GM11168 (cell line): ENCODE results near the gene RAMACL.
"Not testable (repeated sequence)": the region's sequence is repeated elsewhere in the genome, so short reads cannot be mapped to it uniquely, and the experiment has no call there.

Source experiments
- in situ Hi-C: fragments of 300-500 bp; cut with MboI; formaldehyde crosslinking; loops from one replicate; pipeline ENCODE4 v1.12.0; 2022; ENCODE audit warnings: low sequenced_read_pairs; ENCODE audit not compliant: unreplicated experiment

The RAMACL gene

DNA sequence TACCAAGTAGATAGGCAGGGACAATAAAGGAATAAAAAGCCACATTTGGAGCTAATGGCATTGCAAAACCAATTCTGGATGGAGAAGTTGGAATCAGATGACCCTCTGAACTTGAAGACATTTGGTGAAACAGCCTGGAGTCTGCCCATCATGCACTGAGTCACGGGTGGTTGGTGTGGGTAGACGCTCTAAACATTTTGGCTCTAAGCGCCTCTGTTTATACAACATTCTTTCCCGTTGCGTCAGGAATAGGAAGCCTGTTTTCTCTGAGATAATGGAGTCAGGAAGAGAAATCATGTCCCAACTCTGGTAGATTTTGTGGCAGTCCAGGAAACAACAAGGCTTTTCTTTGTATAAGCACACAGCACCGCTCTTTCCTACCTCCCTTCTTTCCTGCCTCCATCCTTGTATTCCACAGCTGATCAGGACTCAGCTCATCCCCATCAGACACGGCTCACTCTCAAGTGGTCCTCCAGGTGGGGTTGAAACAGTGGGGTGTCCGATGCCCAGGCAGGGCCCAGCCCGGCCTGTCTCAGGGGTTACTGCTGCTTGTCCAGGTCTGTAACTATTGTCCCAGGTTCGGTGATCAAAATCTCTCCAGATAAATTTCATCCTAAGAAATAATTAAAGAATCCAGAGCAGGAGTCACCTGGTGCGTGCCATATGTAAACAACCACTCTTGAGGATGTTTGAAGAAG, 12.1 kb upstream of the RAMACL start:
- in situ Hi-C loops, result no loop called here

DNA sequence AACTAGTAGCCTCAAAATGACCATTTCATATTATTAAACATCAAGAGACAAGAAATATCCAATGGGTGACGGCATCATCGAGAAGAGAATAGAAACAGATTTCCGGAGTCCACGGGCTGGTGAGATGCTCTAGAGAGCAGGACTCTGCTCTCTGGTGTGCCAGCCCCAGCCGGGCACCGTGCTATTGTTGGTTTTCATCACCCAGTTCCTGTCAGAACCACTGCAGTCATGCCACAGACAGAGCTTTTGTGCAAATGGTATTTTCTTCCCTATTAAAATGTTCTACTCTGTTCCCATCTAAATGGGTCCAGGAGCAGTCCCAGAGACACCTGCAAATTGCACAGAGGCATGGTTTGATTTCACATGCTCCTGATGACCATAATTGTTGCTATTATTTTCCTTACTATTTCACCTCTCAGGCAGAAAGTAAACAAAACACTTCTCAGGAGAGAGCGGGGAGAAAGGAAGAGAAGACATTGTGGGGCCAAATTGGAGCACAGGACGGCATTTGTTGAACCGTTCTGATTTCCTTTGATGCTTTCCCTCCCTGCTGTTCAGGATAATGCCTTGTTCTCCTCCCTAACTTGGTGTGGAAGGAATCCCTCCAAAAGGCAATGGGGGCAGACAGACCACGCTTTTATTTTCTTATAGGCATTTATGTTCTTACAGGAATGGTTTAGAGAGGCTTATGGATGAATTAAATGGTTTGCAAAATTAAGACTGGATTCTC, 11.4 kb upstream of the RAMACL start:
- in situ Hi-C loops, result no loop called here

DNA sequence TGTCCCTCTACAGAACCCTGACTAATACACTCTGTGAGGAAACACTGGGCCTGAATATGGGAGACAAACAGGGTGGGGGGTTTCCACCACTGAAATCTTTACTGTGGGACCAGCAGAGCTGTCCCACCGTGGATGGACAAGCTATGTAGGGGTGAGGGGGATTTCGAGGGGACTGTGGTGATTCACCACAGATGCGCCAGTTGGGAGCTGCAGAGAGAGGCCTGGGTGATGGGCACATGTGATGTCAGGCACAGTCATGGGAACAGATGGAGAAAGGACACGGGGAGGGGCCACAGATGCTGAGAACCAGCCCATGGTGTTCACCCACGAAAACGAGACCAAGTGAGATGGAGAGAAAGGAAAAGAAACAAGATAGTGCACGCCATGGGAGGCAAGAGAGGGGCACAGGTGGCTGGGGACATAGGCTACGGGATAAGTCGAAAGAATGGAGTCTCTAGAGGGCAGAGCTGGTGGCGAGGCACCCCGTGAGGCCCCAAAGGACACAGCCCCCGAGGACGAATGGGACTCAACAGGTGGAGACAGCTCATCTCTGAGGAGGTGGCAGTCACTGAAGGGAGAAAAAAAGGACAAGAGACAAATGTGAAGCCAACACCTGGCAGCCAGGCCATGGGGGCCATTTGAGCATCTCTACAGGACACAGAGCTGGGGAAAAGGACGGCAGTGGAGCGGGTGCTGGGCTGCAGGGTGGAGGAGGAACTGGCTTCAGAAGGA, 10.5 kb upstream of the RAMACL start:
- in situ Hi-C loops, result no loop called here

DNA sequence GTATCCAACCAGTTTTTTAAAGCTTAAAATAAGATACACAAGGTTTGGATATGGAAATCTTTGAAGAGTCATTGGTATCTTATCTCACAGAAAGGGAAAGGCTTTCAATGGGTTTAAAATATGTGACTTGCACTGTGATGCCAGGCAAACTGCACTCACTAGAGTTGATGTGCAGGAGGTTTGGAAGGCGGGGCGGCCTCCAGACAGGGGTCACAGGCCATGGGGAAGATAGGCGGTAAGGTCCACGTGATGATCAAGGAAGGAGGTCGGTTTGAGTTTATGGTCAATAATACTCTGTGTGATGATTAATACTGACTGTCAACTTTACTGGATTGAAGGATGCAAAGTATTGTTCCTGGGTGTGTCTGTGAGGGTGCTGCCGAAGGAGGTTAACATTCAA, 9.5 kb upstream of the RAMACL start:
- in situ Hi-C loops, result no loop called here

GRCh38 chr6:166595061-166595780, 8.7 kb upstream of the RAMACL start:
- in situ Hi-C loops, result no loop called here

- in situ Hi-C loops, result no loop called here
Measured at GRCh38 chr6:166592821-166593220, 6.3 kb upstream of the RAMACL start.

GRCh38 chr6:166591961-166592520, 5.6 kb upstream of the RAMACL start:
- in situ Hi-C loops, result no loop called here

DNA sequence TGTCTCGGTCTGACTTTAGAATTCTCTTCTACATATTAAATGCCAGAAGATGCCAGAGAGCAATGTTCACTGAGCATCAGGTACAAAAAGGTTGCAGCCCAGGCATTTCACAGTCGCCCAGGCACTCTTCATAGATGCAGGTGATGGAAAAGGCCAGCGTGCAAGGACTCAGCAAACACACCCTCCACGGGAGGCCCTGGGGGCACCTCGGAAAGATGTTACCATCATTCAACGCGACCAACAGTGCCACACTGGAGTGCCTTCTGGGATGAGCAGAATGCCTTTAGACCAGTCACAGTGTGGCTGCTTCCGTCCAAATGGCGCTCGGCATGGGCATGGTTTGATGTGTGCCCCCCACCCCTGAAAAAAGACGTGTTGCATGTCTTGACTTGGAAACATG, 4.5 kb upstream of the RAMACL start:
- in situ Hi-C loops, result no loop called here

DNA sequence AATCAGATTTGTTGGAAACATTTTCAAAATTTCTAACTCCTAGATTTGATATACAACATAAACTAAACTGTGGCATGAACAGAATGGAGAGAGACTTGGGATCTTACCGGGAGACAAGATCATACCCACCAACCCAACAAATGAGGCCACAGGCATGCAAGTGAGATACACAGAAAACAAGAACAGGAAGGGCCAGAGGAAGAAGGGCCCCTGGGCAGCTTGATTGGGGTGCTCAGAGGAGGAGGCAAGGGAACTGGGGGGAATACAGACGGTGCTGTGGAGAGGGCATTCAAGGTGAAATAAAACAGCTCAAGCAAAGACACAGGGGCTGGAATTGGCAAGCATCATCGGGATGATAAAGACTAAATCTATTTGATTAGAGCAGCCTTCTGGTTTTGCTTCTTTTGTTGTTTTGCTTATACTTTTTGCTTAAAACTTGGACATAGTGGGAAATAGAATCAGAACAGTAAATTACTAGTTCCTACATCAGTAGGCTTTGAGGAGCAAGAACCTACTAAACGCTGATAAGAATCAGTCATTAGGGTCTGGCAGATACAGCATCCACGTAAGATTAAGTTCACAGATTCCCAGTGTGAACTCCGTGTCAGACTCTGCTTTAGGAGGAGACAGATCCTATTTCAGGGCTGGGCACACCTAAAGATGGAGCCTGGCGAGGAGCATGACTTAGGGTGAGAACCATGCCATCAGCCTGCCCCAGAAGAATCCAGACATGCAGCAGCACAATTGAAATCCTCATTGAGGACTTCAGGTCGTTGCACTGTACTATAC, 3.5 kb upstream of the RAMACL start:
- in situ Hi-C loops, result no loop called here

GRCh38 chr6:166589337-166589731, 2.9 kb upstream of the RAMACL start:
- in situ Hi-C loops, result no loop called here

- in situ Hi-C loops, result no loop called here
Measured at GRCh38 chr6:166588691-166589336, 2.3 kb upstream of the RAMACL start.

GRCh38 chr6:166587631-166588413, 1.3 kb upstream of the RAMACL start:
- in situ Hi-C loops, result no loop called here

DNA sequence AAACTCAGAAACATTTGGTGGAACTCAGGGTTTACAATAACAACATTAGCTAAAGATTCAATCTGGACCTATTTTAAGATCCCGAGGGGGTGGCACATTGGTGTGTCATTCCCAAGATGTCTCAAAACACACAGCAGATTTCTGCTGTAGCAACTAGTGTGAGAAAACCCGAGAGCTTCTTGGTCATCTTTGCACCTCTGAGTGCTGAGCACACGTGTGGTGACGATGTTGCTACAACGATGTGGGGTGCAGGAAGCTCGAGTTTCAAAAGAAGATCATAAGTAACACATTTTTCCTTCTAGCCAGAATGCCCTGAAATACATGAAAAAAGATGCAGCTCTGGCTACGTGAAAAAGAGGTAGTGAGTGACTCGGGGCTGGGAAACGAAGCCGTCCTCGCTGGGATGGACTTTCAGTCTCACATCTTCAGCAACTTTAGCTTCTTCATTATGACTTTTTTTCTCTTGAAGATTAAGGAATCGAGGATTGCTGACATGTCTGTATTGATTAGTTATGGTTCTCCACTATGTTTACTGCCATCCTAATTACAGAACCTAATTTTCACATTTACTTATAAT, 1.5 kb downstream of the RAMACL start:
- in situ Hi-C loops, result no loop called here

- in situ Hi-C loops, result no loop called here
Measured at GRCh38 chr6:166584155-166584554, 2.3 kb downstream of the RAMACL start.

DNA sequence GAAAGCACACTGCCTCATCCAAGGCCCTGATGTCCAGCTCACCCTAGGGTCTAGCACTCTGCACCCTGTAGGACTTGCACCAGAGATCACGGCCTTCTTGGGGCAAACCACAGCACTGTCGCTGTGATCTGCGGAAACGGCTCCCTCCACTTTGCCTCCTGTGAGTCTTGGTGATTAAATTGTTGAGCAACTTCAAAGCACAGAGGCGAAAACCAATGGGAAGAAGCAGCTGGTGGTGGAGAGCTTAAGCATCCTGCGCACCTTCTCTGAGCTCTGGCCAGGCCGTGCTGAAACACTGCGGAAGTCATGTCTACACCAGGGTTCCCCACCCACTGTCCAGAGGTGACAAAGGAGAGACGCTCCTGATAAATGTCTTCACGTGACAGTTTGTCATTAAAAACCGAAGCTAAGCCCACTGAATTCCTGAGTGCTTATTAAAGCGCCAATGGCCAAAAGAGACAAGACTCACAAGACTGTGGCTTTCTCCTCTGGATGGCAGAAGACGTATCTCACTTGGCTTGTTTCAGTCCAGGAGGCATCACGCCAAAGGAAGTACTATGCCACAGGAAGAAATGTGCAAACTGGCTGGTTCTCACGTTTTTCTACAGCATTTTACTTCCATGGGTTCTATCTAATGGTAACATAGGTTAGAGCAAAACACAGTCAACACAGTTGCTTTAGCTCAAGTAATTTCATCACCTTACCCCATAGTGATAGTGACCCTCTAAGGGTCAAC, 3.1 kb downstream of the RAMACL start:
- in situ Hi-C loops, result no loop called here

- in situ Hi-C loops, result no loop called here
Measured at GRCh38 chr6:166582258-166582657, 4.2 kb downstream of the RAMACL start.

GRCh38 chr6:166581801-166582200, 4.7 kb downstream of the RAMACL start:
- in situ Hi-C loops, result not testable (repeated sequence)
